Eye (tissue), 1 donor: ENCODE results near the gene STAG1.
"Not testable (repeated sequence)": the region's sequence is repeated elsewhere in the genome, so short reads cannot be mapped to it uniquely, and the experiment has no call there.

Experiments
- DNase-seq: peaks from one replicate; pipeline ENCODE4 v3.0.0-alpha.2; 2015

STAG1 gene

DNA sequence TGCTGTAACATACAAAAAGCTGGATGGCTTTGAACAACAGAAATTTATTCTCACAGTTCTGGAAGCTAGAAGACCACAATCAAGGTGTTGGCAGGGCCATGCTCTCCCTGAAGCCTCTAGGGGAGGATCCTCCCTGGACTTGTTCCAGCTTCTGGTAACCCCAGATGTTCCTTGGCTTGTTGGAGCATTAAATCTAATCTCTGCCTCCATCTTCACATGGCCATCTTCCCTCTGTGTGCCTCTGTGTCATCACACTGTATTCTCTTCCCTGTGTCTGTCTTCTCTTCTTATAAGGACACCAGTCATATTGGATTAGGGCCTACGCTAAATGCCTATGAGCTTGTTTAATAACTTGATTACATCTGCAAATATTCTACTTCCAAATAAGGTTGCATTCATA lies 109.5 kb downstream of the STAG1 start:
- DNase-seq, result no peak

DNA sequence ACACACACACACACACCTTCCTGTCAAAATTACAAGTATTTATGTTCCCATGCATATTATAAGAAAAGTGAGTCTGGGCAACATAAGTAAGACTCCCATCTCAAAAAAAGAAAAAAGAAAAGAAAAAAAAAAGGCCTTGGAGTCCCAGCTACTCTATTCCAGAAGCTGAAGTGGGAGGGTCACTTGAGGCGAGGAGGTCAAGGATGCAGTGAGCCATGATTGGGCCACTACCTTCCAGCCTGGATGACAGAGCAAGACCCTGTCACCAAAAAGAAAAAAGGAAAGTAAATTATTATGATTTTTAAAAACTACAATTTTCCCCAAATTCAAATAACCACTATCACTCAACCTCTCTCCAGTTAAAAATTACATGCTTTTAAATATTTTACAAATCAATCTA lies 113.1 kb downstream of the STAG1 start:
- no peak for DNase-seq

DNA sequence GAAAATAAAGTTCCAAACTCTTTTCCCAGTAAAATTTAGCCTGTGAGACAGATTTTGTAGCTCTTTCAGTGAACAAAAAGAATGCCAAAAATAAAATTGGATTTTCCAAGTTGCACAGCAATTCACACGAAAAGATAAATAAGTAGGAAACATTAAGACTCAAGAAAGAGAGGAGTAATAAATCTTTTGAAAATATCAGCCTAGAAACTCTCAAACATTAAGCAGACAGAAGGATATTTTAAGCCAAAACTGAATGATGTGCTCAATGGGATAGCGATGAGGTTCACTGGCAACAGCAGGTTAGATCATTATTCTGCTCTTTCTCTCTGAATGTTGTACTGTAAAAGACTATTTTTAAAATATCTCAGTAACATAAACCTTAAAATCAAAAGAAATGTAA lies 115.0 kb downstream of the STAG1 start:
- no peak for DNase-seq

DNA sequence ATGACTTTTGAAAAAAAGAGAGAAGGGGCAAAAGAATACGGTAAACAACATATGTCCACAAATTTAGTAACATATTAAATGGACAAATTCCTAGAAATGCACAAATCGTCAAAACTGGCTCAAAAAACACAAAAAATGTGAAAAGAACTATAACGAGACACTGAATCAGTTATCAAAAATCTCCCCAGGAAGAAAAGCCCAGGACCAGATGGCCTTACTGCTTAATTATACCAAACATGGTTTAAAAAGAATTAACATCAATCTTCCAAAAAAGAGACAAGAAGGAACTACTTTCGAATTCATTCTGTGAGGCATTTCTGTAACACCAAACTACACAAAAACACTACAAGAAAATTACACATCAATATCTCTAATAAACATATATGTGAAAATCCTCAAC lies 117.4 kb downstream of the STAG1 start:
- DNase-seq, result no peak

DNA sequence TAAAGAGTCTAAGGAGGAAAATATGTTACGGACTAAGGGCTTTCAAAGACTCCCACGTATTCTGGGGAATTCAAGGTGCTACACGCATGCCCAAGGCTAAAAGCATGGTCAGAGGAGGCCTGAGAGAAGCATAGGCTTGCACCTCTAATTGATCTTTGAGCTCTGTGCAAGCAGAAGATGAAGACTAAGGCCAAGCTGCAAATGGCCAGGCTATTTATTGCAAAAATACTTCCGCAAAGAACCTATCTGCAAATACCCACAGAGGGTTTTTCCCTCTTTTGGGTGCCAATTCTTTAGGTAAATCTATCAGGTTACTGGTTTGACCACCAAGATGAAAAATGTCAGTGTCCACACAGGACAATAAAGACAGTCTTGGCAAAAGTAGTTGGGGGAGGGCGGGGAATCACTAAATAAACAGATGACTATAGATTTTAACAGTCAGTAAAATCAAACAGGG lies 119.5 kb downstream of the STAG1 start:
- no peak for DNase-seq

DNA sequence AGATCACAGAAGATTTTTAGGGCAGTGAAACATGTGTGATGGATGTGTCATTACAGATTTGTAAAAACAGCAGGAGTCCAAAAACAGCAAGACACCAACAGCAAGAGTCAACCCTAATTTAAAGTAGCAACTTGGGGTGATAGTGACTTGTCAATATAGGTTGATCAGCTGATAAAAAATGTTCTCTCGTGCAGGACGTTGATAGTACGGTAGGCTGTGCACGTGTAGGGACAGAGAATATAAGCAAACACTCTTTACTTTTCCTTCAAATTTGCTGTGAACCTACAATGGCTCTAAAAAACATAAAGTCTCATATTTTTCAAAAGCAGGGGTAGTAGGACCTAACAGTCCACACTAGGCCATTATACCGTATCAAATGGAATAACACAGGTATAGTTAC lies 120.8 kb downstream of the STAG1 start:
- DNase-seq, result no peak

DNA sequence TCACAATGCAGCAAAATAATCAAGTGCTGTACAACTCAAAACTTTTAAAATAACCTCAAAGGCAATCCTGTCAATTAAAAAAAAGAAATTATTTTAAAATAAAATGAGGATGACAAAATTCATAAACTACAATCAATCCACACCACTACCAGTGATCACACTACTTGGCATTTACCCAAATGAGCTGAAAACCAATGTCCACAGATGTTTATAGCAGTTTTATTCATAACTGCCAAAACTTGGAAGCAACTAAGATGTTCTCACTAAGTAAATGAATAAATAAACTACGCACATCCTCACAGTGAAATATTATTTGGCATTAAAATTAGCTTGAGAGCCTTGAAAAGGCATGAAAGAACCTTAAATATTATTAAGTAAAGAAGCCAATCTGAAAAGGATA lies 121.3 kb downstream of the STAG1 start:
- DNase-seq, result no peak

DNA sequence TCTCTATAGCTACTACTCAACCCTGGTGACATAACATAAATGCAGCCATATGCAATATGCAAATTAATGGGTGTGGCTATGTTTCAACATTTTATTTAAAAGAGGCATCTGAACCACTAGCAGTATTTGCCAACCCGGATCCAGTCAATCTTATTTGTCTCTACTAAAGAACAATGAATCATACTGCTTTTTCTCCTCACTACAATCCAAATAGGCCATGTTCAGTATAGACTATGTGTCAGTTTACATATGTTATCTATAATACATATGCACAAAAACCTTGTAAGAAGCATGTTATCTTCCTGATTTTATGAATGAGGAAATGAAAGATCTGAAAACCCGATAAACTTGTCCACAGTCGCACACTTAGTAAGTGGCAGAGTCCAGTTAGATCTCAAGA lies 125.7 kb downstream of the STAG1 start:
- no peak for DNase-seq

DNA sequence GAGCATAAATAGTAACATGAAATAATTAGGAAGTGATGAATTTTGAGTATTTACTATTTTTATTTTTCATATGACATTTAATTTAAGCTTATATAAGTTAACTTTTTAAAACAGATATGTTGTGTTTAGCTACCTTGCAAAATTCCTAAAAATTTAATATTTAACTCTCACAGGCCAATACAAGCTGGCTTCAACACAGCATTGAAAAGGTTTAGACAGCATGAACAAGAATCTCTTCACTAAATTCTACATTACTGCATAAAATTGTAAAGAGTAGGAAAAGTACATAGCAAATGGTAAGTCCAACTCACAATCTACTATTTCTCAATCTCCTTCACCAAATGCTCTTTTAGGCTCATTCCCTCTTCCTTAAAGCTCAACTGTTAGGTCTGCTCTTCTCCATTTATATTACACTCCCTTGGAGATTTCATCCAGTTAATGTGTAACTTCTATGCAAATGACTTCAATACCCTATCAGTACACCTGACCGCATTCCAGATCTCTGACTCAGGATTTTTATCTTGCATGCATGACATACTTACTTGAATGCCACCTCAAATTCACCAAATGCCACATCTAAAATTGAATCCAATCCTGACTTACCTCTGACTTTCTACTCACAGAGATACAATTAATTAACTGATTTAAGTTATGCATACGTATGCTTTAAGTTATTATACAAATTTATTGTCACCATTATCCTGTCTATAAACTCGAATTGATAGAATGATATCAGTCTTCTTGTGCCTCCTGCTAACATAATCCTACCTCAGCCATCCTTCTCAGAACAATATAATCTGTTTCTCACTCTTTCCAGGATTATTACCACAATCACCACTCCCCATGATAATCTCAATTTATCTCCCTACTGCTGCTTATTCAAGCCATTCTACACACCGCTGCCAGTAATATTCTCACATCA lies 127.0 kb downstream of the STAG1 start:
- no peak for DNase-seq

DNA sequence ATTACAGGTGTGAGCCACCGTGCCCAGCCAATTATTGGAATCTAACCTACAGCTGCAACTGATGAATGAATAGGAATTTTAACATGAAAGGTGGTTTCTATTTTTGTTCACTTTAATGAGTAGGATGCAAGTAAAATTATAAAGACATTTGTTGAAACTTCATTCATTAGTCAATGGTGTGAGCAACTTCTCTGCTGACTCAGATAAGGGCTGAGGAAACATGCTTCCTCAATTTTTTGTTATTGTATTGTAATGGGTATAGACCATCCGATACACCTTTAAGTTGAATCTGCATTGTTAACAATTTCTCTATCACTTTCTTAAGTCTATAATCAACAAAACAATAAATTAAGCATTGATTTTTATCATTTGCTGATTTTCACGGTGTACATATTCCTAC lies 127.8 kb downstream of the STAG1 start:
- DNase-seq, result no peak

DNA sequence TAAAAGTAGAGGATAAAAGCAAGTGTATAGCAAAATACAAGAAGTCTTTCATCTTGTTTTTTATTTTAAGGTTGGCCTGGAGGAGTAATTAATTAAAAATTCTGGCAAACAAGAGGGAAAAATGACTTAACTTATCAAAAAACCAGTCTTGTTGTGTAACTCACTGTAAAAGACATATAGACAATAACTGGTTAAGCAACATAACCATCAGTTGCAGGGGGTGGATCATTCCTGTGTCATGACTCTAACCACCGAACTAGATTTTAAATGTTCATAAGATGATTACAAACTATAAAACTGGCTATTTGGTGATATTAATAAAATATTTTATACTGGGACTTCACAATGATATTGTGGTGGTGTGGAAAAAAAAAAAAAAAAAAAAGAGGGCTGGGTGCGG lies 130.6 kb downstream of the STAG1 start:
- no peak for DNase-seq

DNA sequence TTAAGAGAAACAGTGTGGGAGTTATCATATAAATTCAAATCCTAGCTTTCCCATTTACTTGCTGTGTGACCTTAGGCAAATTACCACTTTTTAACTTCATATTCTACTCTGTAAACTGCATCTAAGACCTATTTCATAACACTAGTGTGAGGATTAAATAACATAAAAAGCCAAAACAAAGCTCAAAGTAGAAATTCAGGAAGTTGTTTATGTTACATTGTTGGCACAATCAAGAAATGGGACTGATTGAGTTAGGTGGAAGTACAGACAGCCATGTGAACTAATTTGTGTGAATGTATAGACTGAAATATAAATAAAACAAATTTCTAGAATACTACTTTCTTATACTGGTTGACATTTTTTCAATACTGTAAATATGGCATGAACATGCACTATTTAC lies 131.7 kb downstream of the STAG1 start:
- no peak for DNase-seq

DNA sequence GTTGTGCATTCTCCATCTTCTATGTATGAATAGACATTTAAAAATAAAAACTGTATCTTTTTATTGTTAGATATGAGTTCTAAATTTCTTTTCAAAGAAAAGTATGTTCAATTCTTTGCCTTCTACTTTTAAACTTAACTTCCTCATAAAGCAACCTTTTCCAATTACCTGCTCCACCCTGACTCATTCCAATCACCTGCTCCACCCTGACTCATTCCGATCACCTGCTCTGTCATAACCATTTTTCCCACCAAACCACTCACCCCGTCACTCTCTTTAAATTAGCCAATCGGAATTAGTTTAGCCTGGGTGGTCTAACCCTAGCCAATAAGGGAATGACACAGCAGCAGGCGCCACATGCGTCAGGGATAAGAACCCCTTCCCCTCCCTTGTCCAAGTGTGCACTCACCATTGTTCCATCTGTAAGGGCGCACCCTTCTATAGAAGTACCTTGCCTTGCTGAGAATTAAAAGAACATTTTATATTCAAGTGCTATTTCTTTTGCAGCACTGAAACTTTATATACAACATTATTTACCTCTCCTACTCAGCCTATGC lies 134.1 kb downstream of the STAG1 start:
- not testable (repeated sequence) for DNase-seq

DNA sequence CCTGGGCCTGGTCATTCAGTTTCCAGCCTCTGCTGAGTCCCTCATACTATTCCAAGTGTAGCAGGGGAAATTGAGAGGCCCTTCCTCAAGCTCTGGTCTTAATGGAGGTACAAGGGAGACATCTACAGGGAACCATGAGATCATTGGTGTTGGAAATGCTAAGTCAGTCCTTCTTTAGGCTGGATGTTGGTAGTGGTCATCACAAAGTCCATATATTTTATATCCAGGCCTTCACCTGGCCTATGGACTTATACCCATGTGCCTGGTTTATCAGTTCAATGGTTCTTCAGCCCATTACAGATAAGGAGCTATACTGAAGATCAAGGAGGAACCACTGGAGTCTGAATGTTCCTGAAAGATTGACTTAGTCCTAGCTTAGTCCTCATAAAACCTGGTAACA lies 135.0 kb downstream of the STAG1 start:
- no peak for DNase-seq

DNA sequence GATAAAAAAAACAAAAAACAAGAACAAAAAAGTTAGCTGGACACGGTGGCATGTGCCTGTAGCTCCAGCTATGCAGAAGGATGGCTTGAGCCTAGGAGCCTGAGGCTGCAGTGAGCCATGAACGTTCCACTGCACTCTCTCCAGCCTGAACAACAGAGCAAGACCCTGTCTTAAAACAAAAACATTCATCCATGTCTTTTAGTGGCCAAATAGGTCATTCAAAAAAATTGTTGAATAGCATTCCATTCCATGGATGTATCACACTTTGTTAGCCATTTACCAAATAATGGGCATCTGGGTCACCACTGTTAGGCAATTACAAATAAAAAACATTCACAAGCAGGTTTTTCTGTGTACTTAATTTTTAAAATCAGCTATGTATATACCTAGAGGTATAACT lies 139.7 kb downstream of the STAG1 start:
- no peak for DNase-seq

DNA sequence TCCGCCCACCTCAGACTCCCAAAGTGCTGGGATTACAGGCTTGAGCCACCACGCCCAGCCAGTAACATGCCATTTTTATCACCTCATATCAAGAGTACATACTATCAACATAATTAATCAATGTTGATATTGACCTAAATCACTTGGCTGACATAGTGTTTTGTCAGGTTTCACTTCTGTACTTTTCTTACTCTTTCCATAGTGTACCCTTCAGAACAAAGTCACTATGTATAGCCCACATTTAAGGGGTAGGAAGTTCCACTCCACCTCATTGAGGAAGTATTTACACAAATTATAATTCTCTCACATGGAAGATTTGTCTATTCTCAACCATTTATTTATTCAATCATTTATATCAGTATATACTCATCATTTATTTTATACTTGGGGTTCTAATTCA lies 145.2 kb downstream of the STAG1 start:
- no peak for DNase-seq

DNA sequence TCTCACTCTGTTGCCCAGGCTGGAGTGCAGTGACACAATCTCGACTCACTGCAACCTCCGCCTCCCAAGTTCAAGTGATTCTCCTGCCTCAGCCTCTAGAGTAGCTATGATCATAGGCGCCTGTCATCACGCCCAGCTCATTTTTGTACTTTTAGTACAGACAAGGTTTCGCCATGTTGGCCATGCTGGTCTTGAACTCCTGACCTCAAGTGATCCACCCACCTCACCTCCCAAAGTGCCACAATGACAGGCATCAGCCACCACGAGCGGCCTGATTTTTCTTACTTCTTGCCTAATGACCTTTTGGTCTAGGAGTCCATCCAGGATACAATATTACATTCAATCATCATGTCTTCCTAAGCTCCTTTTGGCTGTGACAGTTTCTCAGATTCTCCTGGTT lies 146.0 kb downstream of the STAG1 start:
- not testable (repeated sequence) for DNase-seq

DNA sequence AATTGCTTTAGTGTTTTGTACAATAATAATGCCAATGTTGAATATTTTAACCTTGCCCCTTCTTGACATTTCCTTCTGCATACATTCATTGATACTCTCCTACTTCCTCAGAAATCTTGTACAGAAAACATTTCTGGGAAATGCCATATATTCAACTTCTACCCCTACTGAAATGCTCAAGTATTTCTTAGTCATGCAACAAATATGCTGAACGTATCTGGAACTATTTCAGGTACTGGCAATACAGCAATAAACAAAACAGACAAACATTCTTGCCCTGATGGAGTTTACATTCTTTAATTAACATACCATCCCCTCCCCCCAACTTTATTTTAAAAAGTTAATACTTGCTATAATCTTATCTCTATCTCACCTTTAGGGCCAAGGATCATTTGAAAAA lies 147.2 kb downstream of the STAG1 start:
- no peak for DNase-seq

DNA sequence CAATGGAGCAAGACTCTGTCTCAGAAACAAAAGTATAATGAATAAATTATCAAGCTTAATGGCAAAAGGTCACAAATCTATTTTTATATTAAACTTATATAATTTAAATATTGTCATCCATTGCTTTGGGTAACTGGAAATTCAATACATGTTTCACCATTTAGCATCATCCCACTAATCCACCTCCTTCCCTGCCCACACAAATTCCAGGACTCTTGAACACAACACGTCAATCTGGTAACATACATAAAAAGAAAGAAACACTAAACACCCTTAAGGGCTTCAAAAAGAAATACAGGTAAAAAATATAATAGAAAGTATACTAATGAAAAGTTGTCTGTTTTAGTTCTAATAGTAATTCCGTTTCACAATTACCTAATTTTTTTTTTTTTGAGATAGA lies 149.4 kb downstream of the STAG1 start:
- no peak for DNase-seq

DNA sequence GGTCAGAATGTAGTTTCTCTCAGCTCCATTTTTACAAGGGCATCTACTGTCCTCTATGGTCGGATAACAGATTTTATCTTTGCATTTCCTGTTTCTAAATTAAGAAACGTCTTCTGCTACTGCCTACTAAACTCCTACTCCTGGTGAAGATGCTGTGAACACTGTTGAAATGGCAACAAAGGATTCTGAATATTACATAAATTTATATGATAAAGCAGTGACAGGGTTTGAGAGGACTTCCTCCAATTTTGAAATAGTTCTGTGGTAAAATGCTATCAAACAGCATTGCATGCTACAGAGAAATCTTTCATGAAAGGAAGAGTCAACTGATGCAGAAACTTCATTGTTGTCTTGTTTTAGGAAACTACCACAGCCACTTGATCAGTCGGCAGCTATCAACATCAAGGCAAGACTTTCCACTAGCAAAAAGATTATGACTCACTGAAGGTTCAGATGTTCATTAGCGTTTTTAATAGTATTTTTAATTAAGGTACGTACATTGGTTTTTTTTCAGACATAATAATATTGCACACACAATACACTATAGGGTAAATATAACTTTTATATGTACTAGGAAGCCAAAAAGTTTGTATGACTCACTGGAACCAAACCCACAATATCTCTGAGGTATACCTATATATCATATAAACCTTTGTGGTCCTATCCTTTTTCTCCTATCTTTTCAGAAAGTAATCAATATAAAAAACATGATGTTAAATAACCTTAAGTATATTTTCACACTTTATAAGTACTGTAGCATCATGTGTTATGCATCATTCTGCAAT lies 156.1 kb downstream of the STAG1 start:
- no peak for DNase-seq

DNA sequence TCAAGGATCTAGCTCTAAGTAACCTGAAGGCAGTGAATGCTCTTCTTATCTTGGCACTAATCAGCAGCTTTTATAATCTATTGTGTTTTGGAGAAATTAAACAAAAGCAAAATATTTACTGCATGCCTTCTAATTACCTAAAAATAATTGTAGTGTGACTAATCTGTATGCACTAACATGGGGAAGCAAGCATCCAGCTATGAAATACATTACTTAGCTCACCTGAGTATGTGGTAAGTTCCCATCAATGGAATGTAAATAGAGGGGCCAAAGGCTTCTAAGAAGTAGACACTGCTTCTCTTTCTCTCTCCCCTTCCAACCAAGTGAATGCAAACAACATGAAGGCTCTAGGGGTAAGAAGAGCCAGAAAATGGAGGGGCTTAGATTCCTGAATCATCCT lies 165.6 kb downstream of the STAG1 start:
- DNase-seq, result no peak

DNA sequence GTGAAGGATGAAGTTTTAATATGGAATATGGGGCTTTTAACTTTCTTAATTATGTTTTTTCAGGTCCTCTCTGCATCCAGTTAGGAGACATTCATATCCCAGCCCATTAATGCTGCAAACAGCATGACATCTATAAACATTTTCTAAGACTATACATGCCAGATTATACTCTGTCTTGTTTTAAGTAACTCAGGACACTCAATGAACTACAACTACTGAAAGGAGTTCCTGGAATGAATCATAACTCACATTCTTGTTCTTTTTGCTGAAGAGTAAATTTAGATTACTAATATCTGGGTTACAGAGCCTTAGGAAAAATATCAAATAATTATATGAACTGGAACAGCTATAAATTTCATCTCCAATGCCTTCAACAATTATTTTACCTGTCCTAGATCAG lies 167.4 kb downstream of the STAG1 start:
- DNase-seq, result no peak

DNA sequence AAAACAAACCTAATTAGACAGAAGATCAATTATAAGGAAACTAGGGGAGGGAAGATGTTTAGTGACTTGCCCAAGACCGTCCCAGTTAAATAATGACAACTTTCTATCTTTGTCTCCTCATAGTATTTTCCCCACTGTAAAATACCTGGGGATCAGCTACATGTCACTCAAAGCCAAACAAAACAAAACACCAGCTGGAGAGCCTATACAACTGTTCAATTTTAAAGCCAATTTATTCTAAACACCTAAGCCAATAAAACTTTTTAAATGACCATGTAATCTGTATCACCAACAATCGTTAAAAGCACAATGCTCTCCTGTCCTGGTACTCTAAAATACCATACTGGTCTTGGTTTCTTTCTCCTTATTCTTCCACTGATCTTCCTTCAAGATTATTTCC lies 168.4 kb downstream of the STAG1 start:
- DNase-seq, result no peak

DNA sequence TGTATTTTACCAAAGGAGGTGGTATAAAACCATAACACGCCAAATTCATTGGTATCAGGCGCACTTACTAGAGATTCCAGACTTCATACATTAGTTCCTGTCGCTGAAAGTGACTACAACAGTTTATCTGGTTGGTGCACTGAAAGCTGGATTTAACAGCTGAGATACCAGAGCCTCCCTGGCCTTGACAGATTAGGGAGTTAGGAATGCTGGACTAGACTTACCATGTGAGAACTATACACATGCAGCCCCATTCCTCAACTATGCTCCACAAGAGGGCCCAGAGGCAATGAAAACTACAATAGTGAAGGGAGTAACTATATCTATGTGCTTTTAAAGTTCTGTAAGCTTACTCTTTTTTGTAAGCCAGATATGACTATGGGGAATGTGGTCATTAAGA lies 174.4 kb downstream of the STAG1 start:
- DNase-seq, result no peak
